Endothelial cell (in vitro differentiated cells): ENCODE measurements around the gene IL10. TPM values are rescaled to one million over a fixed set of nuclear protein-coding genes. Genes with fewer than 3 reads are reported as not detected.

Experiments used
- DNase-seq: peaks from one replicate; pipeline ENCODE4 v3.0.0; 2021; ENCODE audit warnings: low spot score
- H3K27ac Mint-ChIP-seq: one replicate; pipeline ENCODE4 v1.8.0; 2021; ENCODE audit warnings: mixed read lengths, inconsistent platforms; ENCODE audit not compliant: unreplicated experiment
- H3K27me3 Mint-ChIP-seq: one replicate; pipeline ENCODE4 v1.8.0; 2021; ENCODE audit warnings: mild to moderate bottlenecking, moderate library complexity, mixed read lengths, inconsistent platforms; ENCODE audit not compliant: unreplicated experiment
- H3K36me3 Mint-ChIP-seq: one replicate; pipeline ENCODE4 v1.8.0; 2021; ENCODE audit warnings: mild to moderate bottlenecking, low read depth, mixed read lengths, inconsistent platforms; ENCODE audit not compliant: unreplicated experiment
- H3K4me1 Mint-ChIP-seq: one replicate; pipeline ENCODE4 v1.8.0; 2021; ENCODE audit warnings: mild to moderate bottlenecking, mixed read lengths, inconsistent platforms; ENCODE audit not compliant: unreplicated experiment
- H3K4me3 Mint-ChIP-seq: one replicate; pipeline ENCODE4 v1.8.0; 2021; ENCODE audit warnings: mild to moderate bottlenecking, mixed read lengths, inconsistent platforms; ENCODE audit not compliant: unreplicated experiment
- H3K9me3 Mint-ChIP-seq: one replicate; pipeline ENCODE4 v1.8.0; 2021; ENCODE audit warnings: mixed read lengths, inconsistent platforms; ENCODE audit not compliant: unreplicated experiment
- CTCF ChIP-seq: fragments of 200-600 bp; sonication (generic); IDR thresholded peaks from one replicate; pipeline ENCODE4 v1.5.0; 2021; ENCODE audit warnings: antibody characterized with exemption; ENCODE audit not compliant: unreplicated experiment
- total RNA-seq: library from RNA; stranded (reverse); fragmentation: NEBNext Ultra II Directional; extraction: Animal tissue kit (Norgen Biotek cat#: 25700); gene quantifications from one replicate; pipeline ENCODE4 v1.2.1, GENCODE V29; 2021; ENCODE audit not compliant: unreplicated experiment

The IL10 gene
- total RNA-seq, 1 donor from 2014 or later = not detected

- DNase-seq = no peak
- Mint-ChIP-seq H3K4me3 (no peak overlapping the region), H3K27me3 (peaks cover 12% of the 10 kb centered on the region), H3K36me3 (no peaks in the 10 kb centered on the region), H3K4me1 (peaks cover 12% of the 10 kb centered on the region), H3K9me3 (no peaks in the 10 kb centered on the region), H3K27ac (no peak overlapping the region)
- TF ChIP-seq CTCF = no peak
Observed at GRCh38 chr1:206799311-206799710, 27.0 kb upstream of the IL10 start.

GRCh38 chr1:206798384-206798996, 26.2 kb upstream of the IL10 start:
- no peaks in the 10 kb centered on the region for H3K9me3 Mint-ChIP-seq
- H3K4me3 Mint-ChIP-seq = no peak overlapping the region
- H3K4me1 Mint-ChIP-seq = peaks cover 4% of the 10 kb centered on the region
- H3K27me3 Mint-ChIP-seq = peaks cover 14% of the 10 kb centered on the region
- no peak overlapping the region for H3K27ac Mint-ChIP-seq
- DNase-seq = no peak
- H3K36me3 Mint-ChIP-seq = no peaks in the 10 kb centered on the region
- TF ChIP-seq CTCF = no peak

GRCh38 chr1:206797534-206798383, 25.5 kb upstream of the IL10 start:
- H3K4me1 Mint-ChIP-seq = peaks cover 4% of the 10 kb centered on the region
- H3K36me3 Mint-ChIP-seq = no peaks in the 10 kb centered on the region
- no peak overlapping the region for H3K4me3 Mint-ChIP-seq
- H3K27me3 Mint-ChIP-seq = peaks cover 14% of the 10 kb centered on the region
- H3K27ac Mint-ChIP-seq = no peak overlapping the region
- peak; percentile 45 for DNase-seq
- no peak for TF ChIP-seq CTCF
- H3K9me3 Mint-ChIP-seq = no peaks in the 10 kb centered on the region

- Mint-ChIP-seq H3K4me1 (no peaks in the 10 kb centered on the region), H3K27ac (no peak overlapping the region), H3K36me3 (no peaks in the 10 kb centered on the region)
Observed at GRCh38 chr1:206796981-206797402, 24.7 kb upstream of the IL10 start.

More at GRCh38 chr1:206796981-206797402, 24.7 kb upstream of the IL10 start:
- no peaks in the 10 kb centered on the region for H3K9me3 Mint-ChIP-seq
- TF ChIP-seq CTCF = no peak
- H3K27me3 Mint-ChIP-seq = peaks cover 14% of the 10 kb centered on the region
- H3K4me3 Mint-ChIP-seq = no peak overlapping the region
- DNase-seq = no peak
